Gastrocnemius medialis (tissue), 4 donors: Measurements from ENCODE around the gene USP24. TPM values are rescaled to one million over a fixed set of nuclear protein-coding genes. Genes with fewer than 3 reads are reported as not detected.
"Not testable (repeated sequence)": the region's sequence is repeated elsewhere in the genome, so short reads cannot be mapped to it uniquely, and the experiment has no call there.

Experiments used
- ATAC-seq, 2 donors: fragments of 150-250 bp; one replicate each; pipeline ENCODE4 v1.9.1; 2016
- DNase-seq, 2 donors: peaks; one replicate each; pipeline ENCODE4 v3.0.0-alpha.2; 2019
- H3K27ac ChIP-seq, 4 donors: fragments of 200-600 bp; sonication (generic); 1 replicate in 1 of 4; 2 replicates in 3 of 4; pipeline ENCODE4 v1.5.1; 2016 to 2018; ENCODE audit warnings: mild to moderate bottlenecking in 2 of 4, moderate library complexity in 1 of 4
- H3K27me3 ChIP-seq, 3 donors: fragments of 200-600 bp; sonication (generic) in 2 of 3; 1 replicate in 1 of 3; 2 replicates in 2 of 3; pipeline versions ENCODE4 v1.5.1 to v1.6.0; 2016 to 2019; ENCODE audit warnings: mild to moderate bottlenecking in 1 of 3, moderate library complexity in 1 of 3
- H3K36me3 ChIP-seq, 2 donors: fragments of 200-600 bp; sonication (generic) in 1 of 2; one replicate each; pipeline ENCODE4 v1.5.1; 2017 to 2018
- H3K4me1 ChIP-seq, 2 donors: fragments of 200-600 bp; sonication (generic) in 1 of 2; one replicate each; pipeline ENCODE4 v1.5.1; 2016 to 2017; ENCODE audit warnings: mild to moderate bottlenecking in 2 of 2
- H3K4me3 ChIP-seq, 4 donors: fragments of 200-600 bp; sonication (generic) in 3 of 4; 1 replicate in 1 of 4; 2 replicates in 3 of 4; pipeline ENCODE4 v1.5.1; 2016 to 2019; ENCODE audit warnings: mild to moderate bottlenecking in 2 of 4
- H3K9me3 ChIP-seq, 3 donors: fragments of 200-600 bp; sonication (generic) in 2 of 3; 1 replicate in 1 of 3; 2 replicates in 2 of 3; pipeline ENCODE4 v1.5.1; 2016 to 2019
- CTCF ChIP-seq, 5 experiments: fragments of 450-650 bp in 3 of 5; fragments of 200-600 bp in 2 of 5; sonication (generic) in 2 of 5; IDR thresholded peaks in 4 of 5; conservative IDR thresholded peaks in 1 of 5; 1 replicate in 4 of 5; 2 replicates in 1 of 5; pipeline ENCODE4 v1.5.1; 2016 to 2019; ENCODE audit warnings: antibody characterized with exemption in 5 of 5, mild to moderate bottlenecking in 3 of 5, moderate library complexity in 3 of 5
- POLR2A ChIP-seq, 2 donors: fragments of 450-650 bp; IDR thresholded peaks; one replicate each; pipeline ENCODE4 v1.6.1; 2017; ENCODE audit warnings: antibody characterized with exemption in 2 of 2, mild to moderate bottlenecking in 2 of 2, moderate library complexity in 2 of 2
- in situ Hi-C, 4 donors: fragments of 200-750 bp; cut with MboI; loops; one replicate each; pipeline versions ENCODE4 v1.15.0 to v1.8.0; 2017; ENCODE audit warnings: low sequenced_read_pairs in 4 of 4
- intact Hi-C: fragments of 100-400 bp; cut with DNase I; formaldehyde crosslinking; loops from one replicate; pipeline ENCODE4 v1.15.1; 2023; ENCODE audit warnings: low total_unique reads
- total RNA-seq, 4 donors: library from RNA; depleted of rRNA; stranded (reverse); fragments of >200 nt; gene quantifications; one replicate each; pipeline versions ENCODE4 v1.1.0 to v1.2.3, GENCODE V29; 2016

Gene USP24
- total RNA-seq, 4 donors from 2014 or later, result 77.3 to 102 (median 90.8) TPM

GRCh38 chr1:55034476-55035133, 180.6 kb downstream of the USP24 start:
- Histone ChIP-seq H3K27ac (no peak overlapping the region), H3K4me3 (no peak overlapping the region), H3K4me1 (no peaks in the 10 kb centered on the region), H3K9me3 (no peaks in the 10 kb centered on the region), H3K27me3 (peaks cover 32 to 47% (median 42%) of the 10 kb centered on the region in 3 donors), H3K36me3 (no peaks in the 10 kb centered on the region)
- no peak for TF ChIP-seq CTCF (IDR thresholded peaks at IDR 0.05 in 4 of 5, conservative IDR thresholded peaks at IDR 0.05 in 1 of 5)
- no peak for TF ChIP-seq POLR2A (IDR thresholded peaks at IDR 0.05)
- in situ Hi-C loops (no loop called here), intact Hi-C loops (no loop called here)
- DNase-seq (no peak), ATAC-seq (no peak)

GRCh38 chr1:55033265-55033614, 181.9 kb downstream of the USP24 start:
- in situ Hi-C loops, result no loop called here
- H3K27me3 ChIP-seq, result peaks cover 18 to 34% (median 28%) of the 10 kb centered on the region in 3 donors
- H3K4me3 ChIP-seq, result no peak overlapping the region
- no peaks in the 10 kb centered on the region for H3K9me3 ChIP-seq
- ATAC-seq (no peak), DNase-seq (no peak)
- H3K27ac ChIP-seq, result no peak overlapping the region
- no peaks in the 10 kb centered on the region for H3K4me1 ChIP-seq
- intact Hi-C loops, result no loop called here
- TF ChIP-seq CTCF (IDR thresholded peaks at IDR 0.05 in 4 of 5, conservative IDR thresholded peaks at IDR 0.05 in 1 of 5) (no peak), POLR2A (IDR thresholded peaks at IDR 0.05) (no peak)
- no peaks in the 10 kb centered on the region for H3K36me3 ChIP-seq

GRCh38 chr1:55031098-55031497, 184.1 kb downstream of the USP24 start:
- in situ Hi-C loops, DNase-seq, ATAC-seq, intact Hi-C loops, H3K4me3 ChIP-seq, H3K27ac ChIP-seq, H3K9me3 ChIP-seq, H3K4me1 ChIP-seq, H3K36me3 ChIP-seq: not testable (repeated sequence)
- peaks cover 7 to 21% (median 17%) of the 10 kb centered on the region in 3 donors for H3K27me3 ChIP-seq

- H3K9me3 ChIP-seq, H3K27ac ChIP-seq, H3K4me3 ChIP-seq, H3K4me1 ChIP-seq, DNase-seq, in situ Hi-C loops, H3K36me3 ChIP-seq, ATAC-seq, H3K27me3 ChIP-seq, intact Hi-C loops: not testable (repeated sequence)
These were observed 188.5 kb downstream of the USP24 start for GRCh38 chr1:55026682-55027081.

- H3K4me1 ChIP-seq, H3K27me3 ChIP-seq, H3K27ac ChIP-seq, ATAC-seq, intact Hi-C loops, H3K9me3 ChIP-seq, H3K36me3 ChIP-seq, DNase-seq, in situ Hi-C loops, H3K4me3 ChIP-seq: not testable (repeated sequence)
These were observed 191.0 kb downstream of the USP24 start for GRCh38 chr1:55024163-55024562.

- TF ChIP-seq CTCF (IDR thresholded peaks at IDR 0.05 in 4 of 5, conservative IDR thresholded peaks at IDR 0.05 in 1 of 5) (peak; percentile 63 to 86 (median 76)), POLR2A (IDR thresholded peaks at IDR 0.05) (no peak)
- H3K27me3 ChIP-seq, result no peaks in the 10 kb centered on the region
- H3K4me1 ChIP-seq, result no peaks in the 10 kb centered on the region
- H3K4me3 ChIP-seq, result no peak overlapping the region
- H3K9me3 ChIP-seq, result no peaks in the 10 kb centered on the region
- H3K36me3 ChIP-seq, result no peaks in the 10 kb centered on the region
- in situ Hi-C loops, result no loop called here
- DNase-seq (peak; percentile 52 to 79), ATAC-seq (peak; percentile 92 to 97)
- no peak overlapping the region for H3K27ac ChIP-seq
- intact Hi-C loops, result loop anchor here (1.0 kb wide), 1 partner anchor 72 kb away; no protein-coding TSS in a partner anchor
These were observed 193.1 kb downstream of the USP24 start for GRCh38 chr1:55021942-55022546.
